ENCODE data around the gene IFNGR2.

DNA sequence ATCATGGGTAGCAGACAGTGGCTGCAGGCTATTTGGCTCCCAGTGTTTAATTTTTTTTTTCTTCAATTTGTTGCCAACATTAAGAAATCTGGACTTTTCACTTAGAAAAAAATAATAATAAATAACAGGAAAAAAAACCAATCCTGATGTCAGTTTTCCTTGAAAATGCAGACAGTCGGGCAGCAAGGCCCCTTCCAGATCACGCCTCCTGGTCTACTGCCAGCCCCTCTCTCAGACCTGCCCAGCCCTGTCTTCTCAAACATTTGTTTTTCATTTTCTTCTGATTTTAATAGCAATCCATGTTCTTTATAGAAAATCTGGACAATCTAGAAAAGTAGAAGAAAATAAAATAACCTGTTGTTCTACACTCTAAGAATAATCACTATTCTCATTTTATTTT lies 15.5 kb downstream of the IFNGR2 start:
- TF ChIP-seq, protein P1, sequence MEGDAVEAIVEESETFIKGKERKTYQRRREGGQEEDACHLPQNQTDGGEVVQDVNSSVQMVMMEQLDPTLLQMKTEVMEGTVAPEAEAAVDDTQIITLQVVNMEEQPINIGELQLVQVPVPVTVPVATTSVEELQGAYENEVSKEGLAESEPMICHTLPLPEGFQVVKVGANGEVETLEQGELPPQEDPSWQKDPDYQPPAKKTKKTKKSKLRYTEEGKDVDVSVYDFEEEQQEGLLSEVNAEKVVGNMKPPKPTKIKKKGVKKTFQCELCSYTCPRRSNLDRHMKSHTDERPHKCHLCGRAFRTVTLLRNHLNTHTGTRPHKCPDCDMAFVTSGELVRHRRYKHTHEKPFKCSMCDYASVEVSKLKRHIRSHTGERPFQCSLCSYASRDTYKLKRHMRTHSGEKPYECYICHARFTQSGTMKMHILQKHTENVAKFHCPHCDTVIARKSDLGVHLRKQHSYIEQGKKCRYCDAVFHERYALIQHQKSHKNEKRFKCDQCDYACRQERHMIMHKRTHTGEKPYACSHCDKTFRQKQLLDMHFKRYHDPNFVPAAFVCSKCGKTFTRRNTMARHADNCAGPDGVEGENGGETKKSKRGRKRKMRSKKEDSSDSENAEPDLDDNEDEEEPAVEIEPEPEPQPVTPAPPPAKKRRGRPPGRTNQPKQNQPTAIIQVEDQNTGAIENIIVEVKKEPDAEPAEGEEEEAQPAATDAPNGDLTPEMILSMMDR (IDR thresholded peaks at IDR 0.05) = no peak
- no peak for TF ChIP-seq POLR2A (IDR thresholded peaks at IDR 0.05)
